Neutrophil (primary cell): Measurements from ENCODE around the gene PSD.
A peak's percentile ranks its signal among the peaks of the same experiment; 100 is the strongest.

Experiments
- H3K27ac ChIP-seq: fragments of 200-600 bp; sonication (generic); 2 replicates; pipeline ENCODE4 v1.5.1; 2016; ENCODE audit warnings: mild to moderate bottlenecking, moderate library complexity
- H3K27me3 ChIP-seq: fragments of 200-600 bp; sonication (generic); 2 replicates; pipeline ENCODE4 v1.6.0; 2016; ENCODE audit warnings: mild to moderate bottlenecking
- H3K36me3 ChIP-seq: fragments of 200-600 bp; sonication (generic); 2 replicates; pipeline ENCODE4 v1.5.1; 2017
- H3K4me1 ChIP-seq, 2 experiments: fragments of 200-600 bp in 1 of 2; sonication (generic) in 1 of 2; 1 replicate in 1 of 2; 2 replicates in 1 of 2; pipeline versions ENCODE4 v1.5.1 to v1.6.1; 2013 to 2016; ENCODE audit warnings: low read depth in 1 of 2, low read length in 1 of 2, mild to moderate bottlenecking in 1 of 2, moderate library complexity in 1 of 2; ENCODE audit not compliant: control insufficient read depth in 1 of 2, insufficient read depth in 1 of 2
- H3K4me3 ChIP-seq, 2 experiments: fragments of 200-600 bp in 1 of 2; sonication (generic) in 1 of 2; 1 replicate in 1 of 2; 2 replicates in 1 of 2; pipeline ENCODE4 v1.5.1; 2013 to 2016; ENCODE audit warnings: low read depth in 1 of 2, low read length in 1 of 2, mild to moderate bottlenecking in 1 of 2, moderate library complexity in 1 of 2
- H3K9me3 ChIP-seq: fragments of 200-600 bp; sonication (generic); 2 replicates; pipeline ENCODE4 v1.5.1; 2016
- CTCF ChIP-seq: fragments of 200-600 bp; sonication (generic); IDR thresholded peaks from 2 replicates; pipeline ENCODE4 v1.5.1; 2016; ENCODE audit warnings: antibody characterized with exemption

PSD gene

GRCh38 chr10:102412293-102412692, 6.3 kb downstream of the PSD start:
- Histone ChIP-seq H3K36me3 (no peaks in the 10 kb centered on the region), H3K4me1 (peaks cover 0 to 12% of the 10 kb centered on the region in 2 experiments), H3K9me3 (no peaks in the 10 kb centered on the region), H3K4me3 (no peak overlapping the region), H3K27ac (no peak overlapping the region), H3K27me3 (peaks cover 100% of the 10 kb centered on the region)
- no peak for TF ChIP-seq CTCF

GRCh38 chr10:102411341-102412255, 7.0 kb downstream of the PSD start:
- Histone ChIP-seq H3K9me3 (no peaks in the 10 kb centered on the region), H3K27ac (no peak overlapping the region), H3K4me3 (no peak overlapping the region), H3K27me3 (peaks cover 100% of the 10 kb centered on the region), H3K4me1 (peaks cover 0 to 12% of the 10 kb centered on the region in 2 experiments), H3K36me3 (no peaks in the 10 kb centered on the region)
- no peak for TF ChIP-seq CTCF

- TF ChIP-seq CTCF: no peak
- Histone ChIP-seq H3K4me3 (no peak overlapping the region), H3K36me3 (no peaks in the 10 kb centered on the region), H3K4me1 (peaks cover 0 to 12% of the 10 kb centered on the region in 2 experiments), H3K9me3 (no peaks in the 10 kb centered on the region), H3K27me3 (peaks cover 97% of the 10 kb centered on the region), H3K27ac (no peak overlapping the region)
Observed at GRCh38 chr10:102410429-102411073, 8.0 kb downstream of the PSD start.

- Histone ChIP-seq H3K27ac (no peak overlapping the region), H3K9me3 (no peaks in the 10 kb centered on the region), H3K36me3 (no peaks in the 10 kb centered on the region), H3K4me3 (no peak overlapping the region), H3K27me3 (peaks cover 95% of the 10 kb centered on the region), H3K4me1 (peaks cover 0 to 12% of the 10 kb centered on the region in 2 experiments)
- no peak for TF ChIP-seq CTCF
Observed at GRCh38 chr10:102409604-102410428, 8.8 kb downstream of the PSD start.

- no peak overlapping the region for H3K27ac ChIP-seq
Observed at GRCh38 chr10:102408728-102409603, 9.6 kb downstream of the PSD start.

More at GRCh38 chr10:102408728-102409603, 9.6 kb downstream of the PSD start:
- Histone ChIP-seq H3K4me3 (peak overlapping the region in 1 of 2 experiments; percentile 30), H3K9me3 (no peaks in the 10 kb centered on the region), H3K36me3 (no peaks in the 10 kb centered on the region), H3K4me1 (peaks cover 0 to 12% of the 10 kb centered on the region in 2 experiments), H3K27me3 (peaks cover 87% of the 10 kb centered on the region)
- no peak for TF ChIP-seq CTCF
